Neural progenitor cell (in vitro differentiated cells): Measurements from ENCODE around the gene ARVCF.

Experiments used
- EZH2 ChIP-seq: fragments of 200-600 bp; sonication (generic); IDR thresholded peaks from 2 replicates; pipeline ENCODE4 v1.6.1; 2017; ENCODE audit warnings: antibody characterized with exemption, mild to moderate bottlenecking, moderate library complexity
- EZH2phosphoT487 ChIP-seq: fragments of 200-600 bp; sonication (generic); IDR thresholded peaks from 2 replicates; pipeline ENCODE4 v1.6.1; 2017; ENCODE audit warnings: antibody characterized with exemption
- TF ChIP-seq, protein P1 (sequence below): fragments of 200-600 bp; sonication (generic); IDR thresholded peaks from 2 replicates; pipeline ENCODE4 v1.5.1; 2017; ENCODE audit warnings: antibody characterized with exemption, mild to moderate bottlenecking

DNA sequence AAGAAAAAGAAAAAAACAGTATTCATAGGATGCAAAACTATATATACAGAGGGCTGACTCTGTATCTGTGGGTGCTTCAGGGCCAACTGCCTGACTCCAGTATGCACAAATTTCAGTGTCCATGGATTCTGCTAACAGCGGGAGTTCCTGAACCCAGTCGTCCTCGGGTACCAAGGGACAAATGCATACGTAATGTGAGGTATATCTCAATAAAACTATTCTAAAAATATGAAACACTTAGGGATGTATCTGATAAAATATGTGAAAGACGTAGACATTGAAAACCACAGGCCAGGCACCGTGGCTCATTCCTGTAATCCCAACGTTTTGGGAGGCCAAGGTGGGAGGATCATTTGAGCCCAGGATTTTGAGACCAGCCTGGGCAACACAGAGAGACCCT lies 88.9 kb downstream of the ARVCF start:
- TF ChIP-seq, protein P1, sequence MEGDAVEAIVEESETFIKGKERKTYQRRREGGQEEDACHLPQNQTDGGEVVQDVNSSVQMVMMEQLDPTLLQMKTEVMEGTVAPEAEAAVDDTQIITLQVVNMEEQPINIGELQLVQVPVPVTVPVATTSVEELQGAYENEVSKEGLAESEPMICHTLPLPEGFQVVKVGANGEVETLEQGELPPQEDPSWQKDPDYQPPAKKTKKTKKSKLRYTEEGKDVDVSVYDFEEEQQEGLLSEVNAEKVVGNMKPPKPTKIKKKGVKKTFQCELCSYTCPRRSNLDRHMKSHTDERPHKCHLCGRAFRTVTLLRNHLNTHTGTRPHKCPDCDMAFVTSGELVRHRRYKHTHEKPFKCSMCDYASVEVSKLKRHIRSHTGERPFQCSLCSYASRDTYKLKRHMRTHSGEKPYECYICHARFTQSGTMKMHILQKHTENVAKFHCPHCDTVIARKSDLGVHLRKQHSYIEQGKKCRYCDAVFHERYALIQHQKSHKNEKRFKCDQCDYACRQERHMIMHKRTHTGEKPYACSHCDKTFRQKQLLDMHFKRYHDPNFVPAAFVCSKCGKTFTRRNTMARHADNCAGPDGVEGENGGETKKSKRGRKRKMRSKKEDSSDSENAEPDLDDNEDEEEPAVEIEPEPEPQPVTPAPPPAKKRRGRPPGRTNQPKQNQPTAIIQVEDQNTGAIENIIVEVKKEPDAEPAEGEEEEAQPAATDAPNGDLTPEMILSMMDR = no peak
- TF ChIP-seq EZH2 (no peak), EZH2phosphoT487 (no peak)
